Measurements from ENCODE around the gene ZNF22.
A peak's percentile ranks its signal among the peaks of the same experiment; 100 is the strongest.
"Not testable (repeated sequence)": the region's sequence is repeated elsewhere in the genome, so short reads cannot be mapped to it uniquely, and the experiment has no call there.

Gene ZNF22

DNA sequence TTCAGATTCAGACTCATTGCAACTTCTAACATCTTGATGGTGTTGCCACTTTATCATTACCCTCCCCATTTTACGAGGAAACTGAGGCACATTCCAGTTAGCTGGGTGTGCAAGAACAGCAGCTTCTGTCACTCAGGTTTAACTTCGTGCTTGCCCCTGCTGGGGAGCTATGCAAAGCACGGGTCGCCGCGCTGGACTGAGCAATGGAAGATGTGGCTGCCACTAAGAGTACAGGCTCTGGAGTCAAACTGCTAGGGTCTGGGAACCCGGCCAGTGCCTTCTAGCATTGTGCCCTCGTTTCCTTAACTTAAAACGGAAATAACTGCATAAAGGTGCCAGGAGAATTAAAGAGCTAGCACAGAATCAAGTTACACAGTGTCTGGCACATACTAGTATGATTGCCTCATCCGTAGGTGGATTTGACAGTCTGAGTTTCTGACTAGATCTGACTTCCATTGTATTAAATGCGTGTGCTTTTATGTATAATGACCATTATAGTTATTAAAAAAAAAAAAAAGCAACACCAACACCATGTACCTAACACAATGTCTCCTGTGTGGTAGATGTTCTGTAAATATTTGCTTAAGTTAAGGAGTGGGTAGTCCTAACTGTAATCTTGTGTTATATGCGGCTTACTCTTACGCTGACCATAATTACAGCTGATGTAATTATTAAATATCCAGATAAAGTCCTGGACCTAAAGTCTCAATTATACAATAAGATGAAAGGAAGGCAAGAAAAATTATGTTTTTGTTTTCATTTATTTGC is 842 bp downstream of the ZNF22 start:
- DNase-seq (ENCODE audit: low spot score) = peak; percentile 80
- no peak for TF ChIP-seq CTCF (IDR thresholded peaks at IDR 0.05; ENCODE audit: extremely low read depth, insufficient read depth, missing control alignments)
- in situ Hi-C loops (cut with MboI; ENCODE audit: low pct_unique_long_range_greater_than_20kb, low sequenced_read_pairs, unreplicated experiment) = no loop called here

GRCh38 chr10:45003432-45004000 is 2.8 kb downstream of the ZNF22 start:
- no peak for TF ChIP-seq CTCF (IDR thresholded peaks at IDR 0.05; ENCODE audit: extremely low read depth, insufficient read depth, missing control alignments)
- in situ Hi-C loops (cut with MboI; ENCODE audit: low pct_unique_long_range_greater_than_20kb, low sequenced_read_pairs, unreplicated experiment) = no loop called here
- DNase-seq (ENCODE audit: low spot score) = no peak

GRCh38 chr10:45004661-45005060 is 3.9 kb downstream of the ZNF22 start:
- in situ Hi-C loops (cut with MboI; ENCODE audit: low pct_unique_long_range_greater_than_20kb, low sequenced_read_pairs, unreplicated experiment) = no loop called here
- TF ChIP-seq CTCF (IDR thresholded peaks at IDR 0.05; ENCODE audit: extremely low read depth, insufficient read depth, missing control alignments) = no peak
- no peak for DNase-seq (ENCODE audit: low spot score)

DNA sequence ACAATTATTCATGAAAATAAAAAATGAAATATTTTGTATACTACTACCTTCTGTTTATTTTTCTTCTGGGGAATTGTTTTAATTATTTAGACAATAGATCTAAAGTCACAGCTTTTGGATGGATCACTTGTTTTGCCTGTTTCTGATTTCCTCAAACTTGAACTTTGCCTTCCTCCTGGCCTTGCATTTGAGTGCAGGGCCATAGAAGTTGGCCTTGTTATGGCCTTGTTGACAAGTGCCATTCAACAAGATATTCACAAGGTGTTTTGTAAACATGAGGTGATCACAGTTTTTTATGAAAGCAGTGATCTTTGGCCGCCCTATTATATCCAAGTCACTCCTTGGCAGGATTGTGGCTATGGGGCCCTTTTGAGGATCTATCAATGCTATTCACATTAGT is 4.6 kb downstream of the ZNF22 start:
- no peak for TF ChIP-seq CTCF (IDR thresholded peaks at IDR 0.05; ENCODE audit: extremely low read depth, insufficient read depth, missing control alignments)
- no peak for DNase-seq (ENCODE audit: low spot score)
- in situ Hi-C loops (cut with MboI; ENCODE audit: low pct_unique_long_range_greater_than_20kb, low sequenced_read_pairs, unreplicated experiment) = no loop called here

- DNase-seq (ENCODE audit: low spot score) = no peak
- no peak for TF ChIP-seq CTCF (IDR thresholded peaks at IDR 0.05; ENCODE audit: extremely low read depth, insufficient read depth, missing control alignments)
Observed at GRCh38 chr10:45006276-45007030, 5.7 kb downstream of the ZNF22 start.

GRCh38 chr10:45008524-45009161 is 7.9 kb downstream of the ZNF22 start:
- in situ Hi-C loops (cut with MboI; ENCODE audit: low pct_unique_long_range_greater_than_20kb, low sequenced_read_pairs, unreplicated experiment) = no loop called here
- TF ChIP-seq CTCF (IDR thresholded peaks at IDR 0.05; ENCODE audit: extremely low read depth, insufficient read depth, missing control alignments) = peak; percentile 69
- peak; percentile 64 for DNase-seq (ENCODE audit: low spot score)

More at GRCh38 chr10:45006276-45007030, 5.7 kb downstream of the ZNF22 start:
- in situ Hi-C loops (cut with MboI; ENCODE audit: low pct_unique_long_range_greater_than_20kb, low sequenced_read_pairs, unreplicated experiment) = no loop called here

DNA sequence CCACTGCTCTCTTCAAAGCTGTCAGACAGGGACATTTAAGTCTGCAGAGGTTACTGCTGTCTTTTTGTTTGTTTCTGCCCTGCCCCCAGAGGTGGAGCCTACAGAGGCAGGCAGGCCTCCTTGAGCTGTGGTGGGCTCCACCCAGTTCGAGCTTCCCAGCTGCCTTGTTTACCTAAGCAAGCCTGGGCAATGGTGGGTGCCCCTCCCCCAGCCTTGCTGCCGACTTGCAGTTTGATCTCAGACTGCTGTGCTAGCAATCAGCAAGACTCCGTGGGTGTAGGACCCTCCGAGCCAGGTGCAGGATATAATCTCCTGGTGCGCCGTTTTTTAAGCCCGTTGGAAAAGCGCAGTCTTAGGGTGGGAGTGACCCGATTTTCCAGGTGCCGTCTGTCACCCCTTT is 13.8 kb downstream of the ZNF22 start:
- in situ Hi-C loops (cut with MboI; ENCODE audit: low pct_unique_long_range_greater_than_20kb, low sequenced_read_pairs, unreplicated experiment); DNase-seq (ENCODE audit: low spot score): not testable (repeated sequence)
